ENCODE data around the gene KIR2DL1. TPM values are rescaled to one million over a fixed set of nuclear protein-coding genes. Genes with fewer than 3 reads are reported as not detected.
"Not testable (repeated sequence)": the region's sequence is repeated elsewhere in the genome, so short reads cannot be mapped to it uniquely, and the experiment has no call there.

Gene KIR2DL1
- total RNA-seq, 1 donor, result not detected

DNA sequence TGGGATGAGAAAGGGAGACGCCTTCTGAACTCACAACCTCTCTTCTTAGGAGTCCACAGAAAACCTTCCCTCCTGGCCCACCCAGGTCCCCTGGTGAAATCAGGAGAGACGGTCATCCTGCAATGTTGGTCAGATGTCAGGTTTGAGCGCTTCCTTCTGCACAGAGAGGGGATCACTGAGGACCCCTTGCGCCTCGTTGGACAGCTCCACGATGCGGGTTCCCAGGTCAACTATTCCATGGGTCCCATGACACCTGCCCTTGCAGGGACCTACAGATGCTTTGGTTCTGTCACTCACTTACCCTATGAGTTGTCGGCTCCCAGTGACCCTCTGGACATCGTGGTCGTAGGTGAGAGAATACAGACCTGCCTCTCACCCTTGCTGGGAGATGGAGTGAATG, 42.0 kb upstream of the KIR2DL1 start:
- H3K36me3 ChIP-seq (ENCODE audit: insufficient read depth, low read length), result no peaks in the 10 kb centered on the region
- DNase-seq (ENCODE audit: insufficient read length, low spot score, missing footprints), result no peak
- H3K9me3 ChIP-seq (ENCODE audit: low read depth, low read length), result no peaks in the 10 kb centered on the region
- no peak overlapping the region for H3K4me3 ChIP-seq (ENCODE audit: insufficient read depth, low read length)
- no peaks in the 10 kb centered on the region for H3K4me1 ChIP-seq (ENCODE audit: insufficient read depth, low read length)
- H3K27ac ChIP-seq (ENCODE audit: low read depth, low read length), result no peak overlapping the region
- H2AFZ ChIP-seq (ENCODE audit: low read length), result no peak overlapping the region
- no peaks in the 10 kb centered on the region for H4K20me1 ChIP-seq (ENCODE audit: insufficient read depth, low read length)
- TF ChIP-seq, protein P1, sequence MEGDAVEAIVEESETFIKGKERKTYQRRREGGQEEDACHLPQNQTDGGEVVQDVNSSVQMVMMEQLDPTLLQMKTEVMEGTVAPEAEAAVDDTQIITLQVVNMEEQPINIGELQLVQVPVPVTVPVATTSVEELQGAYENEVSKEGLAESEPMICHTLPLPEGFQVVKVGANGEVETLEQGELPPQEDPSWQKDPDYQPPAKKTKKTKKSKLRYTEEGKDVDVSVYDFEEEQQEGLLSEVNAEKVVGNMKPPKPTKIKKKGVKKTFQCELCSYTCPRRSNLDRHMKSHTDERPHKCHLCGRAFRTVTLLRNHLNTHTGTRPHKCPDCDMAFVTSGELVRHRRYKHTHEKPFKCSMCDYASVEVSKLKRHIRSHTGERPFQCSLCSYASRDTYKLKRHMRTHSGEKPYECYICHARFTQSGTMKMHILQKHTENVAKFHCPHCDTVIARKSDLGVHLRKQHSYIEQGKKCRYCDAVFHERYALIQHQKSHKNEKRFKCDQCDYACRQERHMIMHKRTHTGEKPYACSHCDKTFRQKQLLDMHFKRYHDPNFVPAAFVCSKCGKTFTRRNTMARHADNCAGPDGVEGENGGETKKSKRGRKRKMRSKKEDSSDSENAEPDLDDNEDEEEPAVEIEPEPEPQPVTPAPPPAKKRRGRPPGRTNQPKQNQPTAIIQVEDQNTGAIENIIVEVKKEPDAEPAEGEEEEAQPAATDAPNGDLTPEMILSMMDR (IDR thresholded peaks at IDR 0.05; ENCODE audit: extremely low read depth, low read depth, low read length), result no peak
- no peak overlapping the region for H3K4me2 ChIP-seq (ENCODE audit: insufficient read depth, low read length)
- no peaks in the 10 kb centered on the region for H3K79me2 ChIP-seq (ENCODE audit: insufficient read depth, low read length)
- no peaks in the 10 kb centered on the region for H3K27me3 ChIP-seq (ENCODE audit: insufficient read depth, low read length)

DNA sequence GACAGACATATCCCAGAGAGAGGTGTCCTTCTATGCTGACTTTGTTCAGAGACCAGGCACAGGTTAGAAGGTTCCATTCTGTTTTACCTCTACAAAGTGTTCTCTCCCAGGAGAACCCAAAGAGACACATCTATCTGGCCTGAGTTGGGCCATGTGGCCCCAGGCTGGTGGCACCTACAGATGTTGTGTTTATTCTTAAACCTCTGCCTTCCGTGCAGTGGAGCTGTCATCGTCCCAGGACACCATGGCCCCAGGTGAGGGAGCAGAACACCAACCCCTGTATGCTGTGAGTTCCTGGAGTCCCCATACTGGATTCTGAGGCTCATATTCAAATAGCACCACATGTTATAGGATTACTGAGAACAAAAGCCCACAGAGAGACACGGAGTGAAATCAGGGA, 41.4 kb upstream of the KIR2DL1 start:
- Histone ChIP-seq H4K20me1 (ENCODE audit: insufficient read depth, low read length) (no peaks in the 10 kb centered on the region), H3K4me3 (ENCODE audit: insufficient read depth, low read length) (no peak overlapping the region), H3K4me1 (ENCODE audit: insufficient read depth, low read length) (no peaks in the 10 kb centered on the region), H3K9me3 (ENCODE audit: low read depth, low read length) (no peaks in the 10 kb centered on the region), H3K27ac (ENCODE audit: low read depth, low read length) (no peak overlapping the region), H3K4me2 (ENCODE audit: insufficient read depth, low read length) (no peak overlapping the region), H3K36me3 (ENCODE audit: insufficient read depth, low read length) (no peaks in the 10 kb centered on the region), H3K79me2 (ENCODE audit: insufficient read depth, low read length) (no peaks in the 10 kb centered on the region), H3K27me3 (ENCODE audit: insufficient read depth, low read length) (no peaks in the 10 kb centered on the region), H2AFZ (ENCODE audit: low read length) (no peak overlapping the region)
- TF ChIP-seq, protein P1 (IDR thresholded peaks at IDR 0.05; ENCODE audit: extremely low read depth, low read depth, low read length), result no peak
- DNase-seq (ENCODE audit: insufficient read length, low spot score, missing footprints), result no peak

GRCh38 chr19:54729416-54730188, 40.0 kb upstream of the KIR2DL1 start:
- TF ChIP-seq, protein P1 (IDR thresholded peaks at IDR 0.05; ENCODE audit: extremely low read depth, low read depth, low read length), result no peak
- Histone ChIP-seq H3K79me2 (ENCODE audit: insufficient read depth, low read length) (no peaks in the 10 kb centered on the region), H3K9me3 (ENCODE audit: low read depth, low read length) (no peaks in the 10 kb centered on the region), H3K27ac (ENCODE audit: low read depth, low read length) (no peak overlapping the region), H3K4me3 (ENCODE audit: insufficient read depth, low read length) (no peak overlapping the region), H3K4me2 (ENCODE audit: insufficient read depth, low read length) (no peak overlapping the region), H3K4me1 (ENCODE audit: insufficient read depth, low read length) (no peaks in the 10 kb centered on the region), H3K36me3 (ENCODE audit: insufficient read depth, low read length) (no peaks in the 10 kb centered on the region), H2AFZ (ENCODE audit: low read length) (no peak overlapping the region), H4K20me1 (ENCODE audit: insufficient read depth, low read length) (no peaks in the 10 kb centered on the region), H3K27me3 (ENCODE audit: insufficient read depth, low read length) (no peaks in the 10 kb centered on the region)
- no peak for DNase-seq (ENCODE audit: insufficient read length, low spot score, missing footprints)

- no peaks in the 10 kb centered on the region for H3K79me2 ChIP-seq (ENCODE audit: insufficient read depth, low read length)
- no peaks in the 10 kb centered on the region for H3K27me3 ChIP-seq (ENCODE audit: insufficient read depth, low read length)
- no peaks in the 10 kb centered on the region for H4K20me1 ChIP-seq (ENCODE audit: insufficient read depth, low read length)
- no peak overlapping the region for H3K4me2 ChIP-seq (ENCODE audit: insufficient read depth, low read length)
- no peak for DNase-seq (ENCODE audit: insufficient read length, low spot score, missing footprints)
- no peaks in the 10 kb centered on the region for H3K36me3 ChIP-seq (ENCODE audit: insufficient read depth, low read length)
- H2AFZ ChIP-seq (ENCODE audit: low read length), result no peak overlapping the region
- H3K9me3 ChIP-seq (ENCODE audit: low read depth, low read length), result no peaks in the 10 kb centered on the region
- H3K4me3 ChIP-seq (ENCODE audit: insufficient read depth, low read length), result no peak overlapping the region
- no peak overlapping the region for H3K27ac ChIP-seq (ENCODE audit: low read depth, low read length)
- no peaks in the 10 kb centered on the region for H3K4me1 ChIP-seq (ENCODE audit: insufficient read depth, low read length)
- TF ChIP-seq, protein P1 (IDR thresholded peaks at IDR 0.05; ENCODE audit: extremely low read depth, low read depth, low read length), result no peak
These were observed 38.4 kb upstream of the KIR2DL1 start for GRCh38 chr19:54731191-54731590.

DNA sequence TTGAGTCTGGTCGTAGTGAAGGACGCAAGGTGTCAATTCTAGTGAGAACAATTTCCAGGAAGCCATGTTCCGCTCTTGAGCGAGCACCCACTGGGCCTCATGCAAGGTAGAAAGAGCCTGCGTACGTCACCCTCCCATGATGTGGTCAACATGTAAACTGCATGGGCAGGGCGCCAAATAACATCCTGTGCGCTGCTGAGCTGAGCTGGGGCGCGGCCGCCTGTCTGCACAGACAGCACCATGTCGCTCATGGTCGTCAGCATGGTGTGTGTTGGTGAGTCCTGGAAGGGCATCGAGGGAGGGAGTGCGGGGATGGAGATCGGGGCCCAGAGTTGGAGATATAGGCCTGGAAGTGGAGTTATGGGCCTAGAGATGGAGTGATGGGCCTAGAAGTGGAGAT, 31.3 kb upstream of the KIR2DL1 start, which contains the start of gene KIR2DL3:
TSS of gene KIR2DL3 (plus strand) at position 208 of the 400 bp plus-strand sequence. CDS start at position 241, 33 bp downstream.
- not testable (repeated sequence) for H3K27ac ChIP-seq (ENCODE audit: low read depth, low read length); H3K4me3 ChIP-seq (ENCODE audit: insufficient read depth, low read length); H3K4me2 ChIP-seq (ENCODE audit: insufficient read depth, low read length); H4K20me1 ChIP-seq (ENCODE audit: insufficient read depth, low read length); H3K79me2 ChIP-seq (ENCODE audit: insufficient read depth, low read length); H3K9me3 ChIP-seq (ENCODE audit: low read depth, low read length); H2AFZ ChIP-seq (ENCODE audit: low read length); H3K4me1 ChIP-seq (ENCODE audit: insufficient read depth, low read length); H3K27me3 ChIP-seq (ENCODE audit: insufficient read depth, low read length); H3K36me3 ChIP-seq (ENCODE audit: insufficient read depth, low read length); DNase-seq (ENCODE audit: insufficient read length, low spot score, missing footprints)
